HepG2 (cell line): ENCODE results near the gene ADSS1. TPM values are rescaled to one million over a fixed set of nuclear protein-coding genes. Genes with fewer than 3 reads are reported as not detected.
A peak's percentile ranks its signal among the peaks of the same experiment; 100 is the strongest.

Source experiments
- CREBL2 ChIP-seq: sonication (generic); formaldehyde crosslinking; IDR thresholded peaks from 2 replicates; pipeline ENCODE4 v1.8.1; 2023; ENCODE audit warnings: missing genetic modification reagents, mild to moderate bottlenecking, borderline replicate concordance
- MBD4 ChIP-seq: IDR thresholded peaks from 2 replicates; pipeline ENCODE4 v1.6.1; 2012; ENCODE audit warnings: low read length, inconsistent platforms, borderline replicate concordance
- NONO ChIP-seq, 2 experiments: fragments of 450-650 bp in 1 of 2; sonication (generic) in 1 of 2; formaldehyde crosslinking in 1 of 2; IDR thresholded peaks in 1 of 2; conservative IDR thresholded peaks in 1 of 2; 2 replicates each; pipeline versions ENCODE4 v1.6.1 to v1.8.0; 2017 to 2022; ENCODE audit warnings: mild to moderate bottlenecking in 1 of 2, missing genetic modification reagents in 1 of 2, moderate library complexity in 1 of 2
- POLR2A ChIP-seq, 2 experiments: IDR thresholded peaks; 2 replicates each; pipeline ENCODE4 v1.6.1; 2011; ENCODE audit warnings: low read depth in 2 of 2, low read length in 2 of 2, mild to moderate bottlenecking in 1 of 2, moderate library complexity in 1 of 2; ENCODE audit not compliant: insufficient read depth in 1 of 2
- POLR2AphosphoS5 ChIP-seq: IDR thresholded peaks from 2 replicates; pipeline ENCODE4 v1.6.1; 2012; ENCODE audit warnings: low read depth, low read length
- RBFOX2 ChIP-seq: fragments of 200-400 bp; formaldehyde crosslinking; IDR thresholded peaks from 2 replicates; pipeline ENCODE4 v1.6.1; 2017; ENCODE audit warnings: low read depth, mild to moderate bottlenecking, low read length
- RBM22 ChIP-seq: fragments of 200-400 bp; formaldehyde crosslinking; optimal IDR thresholded peaks from 2 replicates; pipeline ENCODE3; 2017; ENCODE audit warnings: mild to moderate bottlenecking, low read length, moderate library complexity
- RNF2 ChIP-seq: fragments of 450-650 bp; conservative IDR thresholded peaks from 2 replicates; pipeline ENCODE4 v1.6.1; 2016; ENCODE audit warnings: low read depth
- ZBTB38 ChIP-seq: sonication (generic); formaldehyde crosslinking; IDR thresholded peaks from 2 replicates; pipeline ENCODE4 v1.5.1; 2020; ENCODE audit warnings: mild to moderate bottlenecking, missing genetic modification reagents
- ZHX1 ChIP-seq: sonication (generic); formaldehyde crosslinking; IDR thresholded peaks from 2 replicates; pipeline ENCODE4 v1.8.1; 2022; ENCODE audit warnings: low read depth, mild to moderate bottlenecking, missing genetic modification reagents
- ZNF318 ChIP-seq: sonication (generic); formaldehyde crosslinking; IDR thresholded peaks from 2 replicates; pipeline ENCODE4 v1.4.0; 2020; ENCODE audit warnings: mild to moderate bottlenecking, missing genetic modification reagents
- ZNF33B ChIP-seq: sonication (generic); formaldehyde crosslinking; IDR thresholded peaks from 2 replicates; pipeline ENCODE4 v1.5.1; 2020; ENCODE audit warnings: mild to moderate bottlenecking, missing genetic modification reagents
- ZSCAN31 ChIP-seq: sonication (generic); formaldehyde crosslinking; IDR thresholded peaks from 2 replicates; pipeline ENCODE4 v1.5.0; 2020; ENCODE audit warnings: low read depth, mild to moderate bottlenecking, missing genetic modification reagents
- polyA plus RNA-seq, 8 experiments: library from polyadenylated mRNA; depleted of rRNA in 3 of 8; stranded (reverse) in 7 of 8; unstranded in 1 of 8; fragments of >200 nt; fragmentation: Illumina TruSeq in 4 of 8; extraction: Trizol in 4 of 8; gene quantifications; 2 replicates each; pipeline versions ENCODE4 v1.2.1 to v1.2.3, GENCODE V29; 2011 to 2016; ENCODE audit warnings: low read depth in 4 of 8, missing spikeins in 1 of 8, mixed read lengths in 1 of 8; ENCODE audit not compliant: insufficient read depth in 1 of 8
- total RNA-seq, 5 experiments: library from RNA; depleted of rRNA; stranded (reverse); fragments of >200 nt; fragmentation: Illumina TruSeq; extraction: Trizol; gene quantifications; 2 replicates each; pipeline ENCODE4 v1.2.3, GENCODE V29; 2016; ENCODE audit warnings: low read depth in 1 of 5
- TF ChIP-seq, protein P1 (sequence below): sonication (generic); formaldehyde crosslinking; IDR thresholded peaks from 2 replicates; pipeline ENCODE4 v1.9.0; 2021; ENCODE audit warnings: missing genetic modification reagents, mild to moderate bottlenecking, borderline replicate concordance

Gene ADSS1
- total and polyA plus RNA-seq, 2 of the 13 experiments (the other 11 are each of a cell fraction or from before 2014, with no cell fraction given), result 1.0 to 36.7 TPM

DNA sequence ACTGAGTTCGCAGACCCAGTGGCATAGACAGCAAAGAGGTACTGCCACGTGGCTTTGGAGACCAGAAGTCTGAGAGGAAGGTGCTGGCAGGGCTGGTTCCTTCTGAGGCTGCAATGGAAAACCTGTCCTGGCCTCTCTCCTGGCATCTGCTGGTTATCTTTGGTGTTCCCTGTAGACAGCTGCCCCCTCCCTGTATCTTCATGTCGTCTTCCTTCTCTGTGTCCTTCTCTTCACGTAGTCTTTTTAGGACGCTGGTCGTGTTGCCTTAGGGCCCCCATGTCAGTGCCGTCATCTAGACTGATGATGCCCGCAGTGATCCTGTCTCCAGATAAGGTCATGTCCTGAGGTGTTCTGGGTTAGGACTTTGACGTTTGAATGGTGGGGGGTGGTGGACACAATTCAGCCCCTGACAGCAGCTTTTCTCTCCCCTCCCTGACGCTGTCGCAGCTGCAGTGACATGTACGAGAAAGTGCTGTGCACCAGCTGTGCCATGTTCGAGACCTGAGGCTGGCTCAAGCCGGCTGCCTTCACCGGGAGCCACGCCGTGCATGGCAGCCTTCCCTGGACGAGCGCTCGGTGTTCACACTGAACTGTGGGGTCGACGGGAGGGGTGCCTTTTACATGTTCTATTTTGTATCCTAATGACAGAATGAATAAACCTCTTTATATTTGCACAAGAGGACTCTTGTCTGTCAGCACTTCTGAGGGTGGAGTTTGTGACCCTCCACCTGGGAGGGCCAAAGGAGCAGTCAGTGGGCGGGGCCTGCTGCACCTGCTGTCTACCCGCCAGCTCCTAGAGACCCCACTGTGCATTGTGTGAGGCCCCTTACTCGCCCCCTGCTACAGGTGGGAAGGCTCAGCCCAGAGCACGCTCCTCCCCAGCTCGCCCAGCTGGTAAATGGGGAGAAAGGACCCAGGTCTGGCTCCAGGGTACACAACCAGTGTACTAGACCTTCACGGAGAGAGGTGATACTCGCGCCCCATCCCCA is 35.2 kb downstream of the ADSS1 start (continued):
- no peak for TF ChIP-seq ZNF318
- TF ChIP-seq RBM22, result peak; percentile 67
- no peak for TF ChIP-seq ZSCAN31
- no peak for TF ChIP-seq CREBL2 (CRISPR knock-in tag)
- no peak for TF ChIP-seq NONO (IDR thresholded peaks at IDR 0.05)
- peak; percentile 34 for TF ChIP-seq NONO (CRISPR knock-in tag; conservative IDR thresholded peaks at IDR 0.05)
- peak; percentile 44; the same call in 1 of the 2 replicates for TF ChIP-seq ZBTB38 (CRISPR knock-in tag)
- TF ChIP-seq ZNF33B (CRISPR knock-in tag), result no peak
- peak; percentile 38; the same call in 1 of the 2 replicates for TF ChIP-seq POLR2AphosphoS5
- peak; percentile 54; the same call in 1 of the 2 replicates for TF ChIP-seq RBFOX2
- peak in 1 of 2 experiments; percentile 51; a peak in 2 of 4 replicates for TF ChIP-seq POLR2A (IDR thresholded peaks at IDR 0.05; ENCODE audit: insufficient read depth in 1 of 2, low read depth in 2 of 2, low read length in 2 of 2)
- TF ChIP-seq ZHX1, result no peak
- no peak for TF ChIP-seq MBD4
- TF ChIP-seq RNF2, result no peak
- TF ChIP-seq, protein P1, sequence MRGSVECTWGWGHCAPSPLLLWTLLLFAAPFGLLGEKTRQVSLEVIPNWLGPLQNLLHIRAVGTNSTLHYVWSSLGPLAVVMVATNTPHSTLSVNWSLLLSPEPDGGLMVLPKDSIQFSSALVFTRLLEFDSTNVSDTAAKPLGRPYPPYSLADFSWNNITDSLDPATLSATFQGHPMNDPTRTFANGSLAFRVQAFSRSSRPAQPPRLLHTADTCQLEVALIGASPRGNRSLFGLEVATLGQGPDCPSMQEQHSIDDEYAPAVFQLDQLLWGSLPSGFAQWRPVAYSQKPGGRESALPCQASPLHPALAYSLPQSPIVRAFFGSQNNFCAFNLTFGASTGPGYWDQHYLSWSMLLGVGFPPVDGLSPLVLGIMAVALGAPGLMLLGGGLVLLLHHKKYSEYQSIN (CRISPR knock-in tag), result no peak
